CD4-positive, alpha-beta T cell treated with Interleukin-12 subunit alpha and Interleukin-12 subunit beta, for 1 hour (primary cell): ENCODE measurements around the gene MOB3A.
"Not testable (repeated sequence)": the region's sequence is repeated elsewhere in the genome, so short reads cannot be mapped to it uniquely, and the experiment has no call there.

Experiments
- DNase-seq: peaks from one replicate; pipeline ENCODE4 v3.0.0-alpha.2; 2020

The MOB3A gene

DNA sequence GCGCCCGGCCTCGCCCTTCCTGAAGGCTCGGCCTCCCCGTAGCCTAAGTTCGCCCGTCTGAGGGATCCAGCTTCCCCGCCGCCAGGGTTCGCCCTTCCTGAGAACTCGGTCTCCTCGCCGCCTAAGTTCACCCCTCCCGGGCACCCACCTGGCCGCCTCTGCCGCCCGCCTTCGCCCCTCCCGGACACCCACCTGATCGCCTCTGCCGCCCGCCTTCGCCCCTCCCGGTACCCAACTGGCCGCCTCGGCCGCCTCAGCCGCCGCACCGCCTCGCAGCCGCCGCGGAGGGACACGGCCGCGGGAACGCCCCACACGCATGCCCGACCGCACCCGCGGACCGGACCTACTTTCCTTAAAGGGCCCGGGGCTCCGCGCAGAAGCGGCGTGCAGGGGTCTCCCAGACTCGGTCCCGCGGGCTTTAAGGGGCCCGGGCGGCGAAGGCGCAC lies at the start of gene MOB3A:
Gene MOB3A, minus strand, starts transcription at position 293 of the 446 bp plus-strand sequence. CDS start 17,766 bp downstream, outside the sequence.
- peak; percentile 90 for DNase-seq

- no peak for DNase-seq
Measured at GRCh38 chr19:2145831-2146241, 49.7 kb upstream of the MOB3A start.

DNA sequence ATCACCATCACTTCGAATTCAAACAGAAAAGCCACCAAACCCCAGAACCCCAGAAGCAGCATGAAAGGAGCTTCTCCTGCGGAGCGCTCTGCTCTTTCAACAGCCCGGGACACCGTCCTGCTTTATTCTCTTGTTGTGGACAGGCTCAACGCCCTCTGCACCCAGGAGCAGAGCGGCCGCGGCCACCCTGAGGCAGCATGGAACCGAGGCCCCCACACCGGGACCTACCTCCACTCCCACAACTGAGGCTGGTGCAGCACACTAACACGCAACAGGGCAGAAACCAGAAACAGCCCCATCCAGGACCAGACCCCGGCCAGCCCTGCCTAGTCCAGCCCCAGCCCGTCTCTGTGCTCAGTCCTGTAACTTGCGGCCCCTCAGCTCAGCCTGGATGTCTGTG lies 48.1 kb upstream of the MOB3A start:
- DNase-seq: no peak

- no peak for DNase-seq
Measured at GRCh38 chr19:2142173-2142829, 46.2 kb upstream of the MOB3A start.

- no peak for DNase-seq
Measured at GRCh38 chr19:2140138-2140569, 44.0 kb upstream of the MOB3A start.

DNA sequence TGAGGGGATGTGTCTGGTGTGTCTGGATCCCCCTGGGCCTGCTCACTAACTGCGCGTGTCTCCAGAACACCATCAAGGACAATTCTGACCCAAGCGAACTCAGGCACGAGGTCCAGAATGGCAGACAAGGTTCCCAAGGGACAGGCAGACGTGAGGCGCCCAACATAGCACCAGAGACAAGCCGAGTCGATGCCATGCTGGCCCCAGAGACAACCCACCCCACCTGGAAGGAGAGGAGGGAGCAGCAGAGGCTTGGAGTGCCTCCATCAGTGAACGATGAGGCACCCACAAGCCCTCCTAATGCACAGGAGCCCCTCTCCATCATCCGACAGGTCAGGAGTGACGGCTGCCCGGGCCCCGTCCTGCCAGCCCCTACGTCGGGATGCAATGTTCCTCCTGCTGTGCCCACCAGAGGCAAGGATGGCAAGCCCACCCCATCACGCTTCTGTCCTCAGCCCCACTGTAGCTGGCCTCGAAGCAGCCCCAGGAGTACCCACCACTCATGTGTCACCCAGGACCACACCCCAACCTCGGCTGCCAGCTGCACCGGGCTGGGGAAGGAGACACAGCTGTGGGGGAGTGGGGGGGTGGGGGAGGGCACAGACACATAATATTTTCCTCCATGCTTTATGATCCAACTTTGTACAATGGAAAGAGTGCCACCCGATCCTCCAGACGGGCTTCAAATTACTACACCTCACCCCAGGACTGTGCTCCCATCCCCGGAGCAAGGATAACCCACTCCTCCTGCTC lies 43.4 kb upstream of the MOB3A start:
- DNase-seq: no peak

- DNase-seq: no peak
Measured at GRCh38 chr19:2138061-2138728, 42.1 kb upstream of the MOB3A start.

DNA sequence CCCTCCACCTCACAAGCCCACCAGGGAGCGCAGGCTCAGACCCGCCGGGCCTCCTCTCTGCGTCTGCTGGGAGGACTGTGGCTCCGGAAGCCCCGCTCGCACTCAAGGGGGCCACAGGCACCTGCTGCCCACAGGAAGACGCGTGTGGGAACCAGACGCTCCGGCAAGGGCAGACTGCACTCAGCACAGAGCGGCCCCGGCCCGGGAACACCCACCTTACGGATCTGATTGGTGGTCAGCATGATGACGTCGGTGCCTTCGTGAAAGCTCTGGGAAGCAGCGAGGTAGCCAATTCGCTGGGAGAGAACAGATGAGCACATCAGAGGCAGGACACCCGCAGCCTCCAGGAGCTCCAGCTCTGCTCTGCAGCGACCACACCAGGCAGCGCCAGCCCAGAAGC lies 40.7 kb upstream of the MOB3A start:
- no peak for DNase-seq

GRCh38 chr19:2135474-2136402 lies 39.6 kb upstream of the MOB3A start:
- DNase-seq: no peak

DNA sequence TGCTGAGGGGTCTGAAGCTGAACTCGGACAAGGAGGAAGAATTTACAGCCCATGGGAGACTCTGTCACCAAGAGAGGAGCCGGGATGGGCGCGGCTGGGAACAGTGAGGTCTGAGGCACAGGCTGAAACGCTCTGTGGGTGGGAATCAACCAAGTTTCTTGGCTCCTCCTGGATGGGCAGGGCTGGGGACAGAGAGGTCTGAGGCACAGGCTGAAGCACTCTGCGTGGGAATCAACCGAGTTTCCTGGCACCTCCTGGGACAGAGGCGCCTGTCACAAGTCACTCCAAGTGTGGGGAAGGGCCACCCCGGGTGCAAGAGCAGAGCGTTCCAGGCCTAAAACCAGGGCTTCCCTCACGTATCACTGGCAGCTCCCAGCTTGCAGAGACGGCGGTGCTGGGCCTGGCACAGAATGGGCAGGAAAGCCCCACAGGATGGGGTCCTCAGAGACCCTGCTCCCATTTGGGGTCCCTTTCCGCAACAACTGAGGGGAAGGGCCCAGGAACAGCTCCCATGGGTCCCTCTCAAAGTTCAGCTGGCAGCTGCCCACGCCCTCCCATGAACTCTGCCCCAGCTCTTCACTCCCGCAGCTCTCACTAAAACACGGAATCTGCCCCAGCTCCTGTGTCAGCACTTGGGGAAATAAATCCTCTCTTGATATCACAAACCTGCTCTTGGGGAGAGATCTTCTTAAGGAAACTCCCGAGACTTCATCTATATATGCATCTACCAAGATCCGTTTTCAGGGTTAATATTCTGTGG lies 36.8 kb upstream of the MOB3A start:
- no peak for DNase-seq

GRCh38 chr19:2132191-2132590 lies 36.1 kb upstream of the MOB3A start:
- no peak for DNase-seq

GRCh38 chr19:2131012-2131975 lies 35.2 kb upstream of the MOB3A start:
- not testable (repeated sequence) for DNase-seq

GRCh38 chr19:2129892-2130770 lies 34.0 kb upstream of the MOB3A start:
- DNase-seq: no peak

- DNase-seq: no peak
Measured at GRCh38 chr19:2129486-2129885, 33.4 kb upstream of the MOB3A start.

- DNase-seq: no peak
Measured at GRCh38 chr19:2129022-2129421, 32.9 kb upstream of the MOB3A start.

- DNase-seq: not testable (repeated sequence)
Measured at GRCh38 chr19:2128252-2128651, 32.1 kb upstream of the MOB3A start.

DNA sequence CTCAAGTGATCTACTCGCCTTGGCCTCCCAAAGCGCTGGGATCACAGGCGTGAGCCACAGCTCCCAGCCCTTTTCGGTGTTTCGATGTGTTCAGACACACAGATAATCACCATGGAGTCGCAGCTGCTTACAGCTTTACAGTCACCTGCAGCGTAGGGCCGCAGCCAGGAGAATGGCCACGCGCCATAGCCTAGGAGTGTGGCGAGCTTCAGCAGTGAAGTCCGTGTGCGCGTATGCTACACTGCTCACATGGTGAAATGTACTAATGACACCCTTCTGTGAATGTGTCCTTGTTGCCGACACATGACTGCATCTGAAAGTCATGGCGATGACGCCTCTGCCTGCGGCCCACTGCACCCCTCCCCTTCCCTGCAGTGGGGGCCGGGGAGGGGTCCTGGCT lies 31.6 kb upstream of the MOB3A start:
- DNase-seq: no peak

- no peak for DNase-seq
Measured at GRCh38 chr19:2126879-2127518, 30.9 kb upstream of the MOB3A start.
